HG02798 (cell line): ENCODE data around the gene VAV2.
"Not testable (repeated sequence)": the region's sequence is repeated elsewhere in the genome, so short reads cannot be mapped to it uniquely, and the experiment has no call there.

Experiments
- ATAC-seq: cut with Tn5 transposase; IDR thresholded peaks from one replicate; pipeline ENCODE4 v1.9.1; 2021; ENCODE audit warnings: mild to moderate bottlenecking; ENCODE audit not compliant: unreplicated experiment, poor library complexity

VAV2 gene

DNA sequence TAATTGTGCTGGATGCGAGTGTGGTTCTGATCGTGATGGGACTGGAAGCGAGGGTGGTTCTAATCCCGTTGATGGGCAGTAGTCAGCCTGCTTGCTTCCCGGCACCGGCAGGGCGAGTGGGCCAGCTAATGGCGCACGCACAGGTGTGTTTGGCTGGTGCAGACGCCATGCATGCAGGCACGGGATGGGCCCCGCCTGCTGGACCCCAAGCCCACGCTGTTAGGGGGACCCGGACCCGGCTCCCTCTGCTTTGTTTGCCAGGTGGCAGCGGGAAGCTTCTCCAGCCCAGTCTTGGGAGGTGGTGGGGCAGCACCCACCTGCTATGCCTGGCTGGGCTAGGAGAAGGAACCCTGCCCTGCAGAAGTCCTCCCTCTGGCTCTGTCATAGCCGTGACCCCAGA is 70.3 kb downstream of the VAV2 start:
- ATAC-seq, result no peak

DNA sequence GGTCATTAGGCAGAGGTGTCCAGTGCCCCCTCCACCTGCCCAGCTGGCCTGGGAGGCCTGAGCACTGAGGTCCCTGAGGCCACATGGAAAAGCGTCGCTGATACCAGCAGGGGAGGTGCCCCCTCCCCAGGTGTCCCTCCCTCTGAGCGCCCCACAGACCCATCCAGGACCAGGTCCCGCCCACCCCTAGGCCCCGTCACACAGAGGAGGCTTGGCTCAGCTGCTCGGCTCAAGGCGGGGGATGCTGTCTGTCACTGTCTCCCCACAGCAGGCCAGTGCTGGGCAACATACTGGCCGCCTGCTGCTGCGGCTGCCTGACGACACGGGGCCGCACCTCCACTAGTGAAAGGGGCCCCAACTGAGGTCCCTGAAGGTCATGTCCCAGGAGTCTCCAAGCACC is 71.7 kb downstream of the VAV2 start:
- ATAC-seq, result no peak

DNA sequence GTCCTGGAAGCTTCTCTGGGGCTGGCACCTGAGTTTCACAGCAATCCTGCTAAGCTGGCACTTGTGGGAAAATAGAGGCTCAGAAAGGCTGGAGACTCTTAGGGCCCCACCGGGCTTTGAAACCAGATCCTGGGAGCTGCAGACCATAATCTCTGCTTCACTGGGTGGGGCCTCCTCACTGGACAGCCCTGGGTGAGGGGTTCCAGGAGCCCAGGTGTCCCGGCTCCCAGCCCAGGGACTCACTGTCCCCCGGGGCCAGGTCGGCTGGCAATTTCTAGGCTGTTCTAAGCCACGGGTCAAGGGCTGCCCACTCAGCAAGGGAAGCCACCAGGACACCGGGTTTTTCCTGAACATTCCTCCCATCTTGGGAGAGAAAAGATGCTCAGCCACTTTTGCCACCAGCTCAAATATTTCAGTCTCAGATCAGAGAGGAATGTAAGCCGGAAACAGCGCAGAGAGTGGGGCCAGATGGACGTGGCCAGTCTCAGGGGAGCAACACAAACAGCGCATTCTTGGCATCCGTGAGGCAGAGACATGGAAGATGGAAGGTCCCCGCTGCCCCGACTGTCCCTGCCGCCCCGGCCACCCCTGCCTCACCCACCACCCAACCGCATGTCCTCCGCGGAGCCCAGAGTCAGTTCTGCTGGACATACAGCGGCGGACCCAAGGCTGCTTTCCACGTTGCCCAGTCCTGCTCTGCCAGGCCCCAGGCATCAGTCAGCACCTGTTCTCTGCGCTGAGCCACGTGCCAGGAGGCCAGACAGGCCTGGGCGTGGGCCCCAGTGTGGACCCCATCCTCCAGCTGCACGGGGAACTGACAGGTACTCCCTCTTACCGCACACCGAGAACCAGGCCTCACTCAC is 72.6 kb downstream of the VAV2 start:
- no peak for ATAC-seq

DNA sequence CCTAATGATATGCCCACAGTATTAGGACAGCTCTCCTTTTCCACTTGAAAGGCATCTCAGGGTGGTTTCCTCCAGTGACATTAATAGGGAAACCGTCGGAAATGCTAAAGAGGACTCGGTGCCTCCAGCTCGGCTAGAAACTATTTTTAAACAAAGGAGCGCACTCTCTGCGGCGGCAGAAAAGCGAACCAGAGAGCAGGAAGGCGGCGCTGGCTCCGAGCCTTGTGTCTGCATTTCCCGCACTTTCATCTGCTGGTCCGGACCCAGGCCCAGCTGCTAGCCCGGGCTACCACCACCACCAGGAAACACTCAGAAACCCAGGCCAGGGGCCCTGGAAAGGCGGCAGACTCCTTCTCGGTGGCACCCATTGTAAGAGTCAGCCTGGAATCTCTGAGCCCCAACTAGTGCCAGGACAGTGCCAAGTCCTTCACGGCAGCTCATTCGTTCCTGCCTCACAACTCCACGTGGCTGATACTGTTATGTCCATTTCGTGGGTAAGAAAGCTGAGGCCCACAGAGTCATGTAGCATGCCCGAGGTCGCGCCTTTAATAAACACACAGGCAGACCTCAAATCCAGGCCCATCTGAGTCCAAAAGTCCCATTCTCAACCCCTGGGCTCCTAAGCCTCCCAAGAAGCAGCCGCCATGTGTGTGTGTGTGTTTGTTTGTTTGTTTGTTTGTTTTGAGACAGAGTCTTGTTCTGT is 73.9 kb downstream of the VAV2 start:
- no peak for ATAC-seq

DNA sequence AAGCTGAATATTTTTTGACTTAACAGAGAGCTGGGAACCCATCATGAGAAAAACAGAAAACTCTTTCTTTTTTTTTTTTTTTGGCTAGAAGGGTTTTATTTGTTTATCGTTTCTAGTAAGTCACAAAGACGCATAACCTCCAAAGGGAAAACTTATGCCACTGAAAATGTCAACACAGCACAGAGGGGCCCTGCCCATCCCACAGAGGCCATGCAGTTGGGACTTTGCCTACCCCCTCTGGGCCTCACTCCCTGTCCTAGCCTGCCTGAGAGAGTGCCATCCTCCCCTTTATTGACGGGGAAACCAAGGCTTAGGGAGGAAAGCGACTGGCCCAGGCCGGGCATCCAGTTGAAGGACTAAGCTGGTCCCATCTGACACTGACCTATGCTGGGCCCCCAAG is 74.7 kb downstream of the VAV2 start:
- ATAC-seq, result no peak

DNA sequence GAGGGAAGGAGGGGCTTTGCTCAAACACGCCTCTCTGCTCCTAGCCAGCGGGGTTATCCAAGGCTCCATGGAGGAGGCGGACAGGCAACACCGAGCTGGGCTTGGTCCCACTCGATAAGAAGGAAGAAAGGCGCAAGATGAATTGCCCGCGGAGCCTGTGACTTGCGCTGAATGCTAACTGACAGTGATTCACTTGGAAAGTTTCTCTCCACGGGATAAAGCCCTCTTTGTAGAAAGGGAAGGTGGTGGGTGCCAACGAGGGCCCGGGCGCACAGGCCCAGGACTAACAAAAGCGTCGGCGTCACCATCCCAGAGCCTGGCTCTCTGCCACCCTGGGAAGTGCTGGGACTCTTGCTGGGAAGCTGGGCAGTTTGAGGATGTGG is 76.0 kb downstream of the VAV2 start:
- no peak for ATAC-seq

DNA sequence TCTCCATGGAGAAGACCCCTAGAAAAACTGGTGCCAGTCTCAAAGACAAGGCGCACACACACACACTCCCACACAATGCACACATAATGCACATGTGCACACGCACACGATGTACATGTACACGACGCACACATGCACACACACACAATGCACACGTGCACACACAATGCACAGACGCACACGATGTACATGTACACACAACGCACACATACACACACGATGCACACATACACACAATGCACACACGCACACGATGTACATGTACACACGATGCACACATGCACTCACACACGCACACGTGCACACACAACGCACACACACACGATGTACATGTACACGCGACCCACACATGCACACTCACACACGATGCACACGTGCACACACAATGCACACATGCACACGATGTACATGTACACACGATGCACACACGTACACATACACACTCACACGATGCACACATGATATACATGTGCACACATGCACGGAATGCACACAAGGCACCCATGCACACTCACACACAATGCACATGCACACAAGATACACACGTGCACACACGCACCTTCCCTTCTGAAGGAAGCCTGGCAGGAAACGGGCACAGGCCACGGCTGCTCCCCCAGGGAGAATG is 76.5 kb downstream of the VAV2 start:
- no peak for ATAC-seq

DNA sequence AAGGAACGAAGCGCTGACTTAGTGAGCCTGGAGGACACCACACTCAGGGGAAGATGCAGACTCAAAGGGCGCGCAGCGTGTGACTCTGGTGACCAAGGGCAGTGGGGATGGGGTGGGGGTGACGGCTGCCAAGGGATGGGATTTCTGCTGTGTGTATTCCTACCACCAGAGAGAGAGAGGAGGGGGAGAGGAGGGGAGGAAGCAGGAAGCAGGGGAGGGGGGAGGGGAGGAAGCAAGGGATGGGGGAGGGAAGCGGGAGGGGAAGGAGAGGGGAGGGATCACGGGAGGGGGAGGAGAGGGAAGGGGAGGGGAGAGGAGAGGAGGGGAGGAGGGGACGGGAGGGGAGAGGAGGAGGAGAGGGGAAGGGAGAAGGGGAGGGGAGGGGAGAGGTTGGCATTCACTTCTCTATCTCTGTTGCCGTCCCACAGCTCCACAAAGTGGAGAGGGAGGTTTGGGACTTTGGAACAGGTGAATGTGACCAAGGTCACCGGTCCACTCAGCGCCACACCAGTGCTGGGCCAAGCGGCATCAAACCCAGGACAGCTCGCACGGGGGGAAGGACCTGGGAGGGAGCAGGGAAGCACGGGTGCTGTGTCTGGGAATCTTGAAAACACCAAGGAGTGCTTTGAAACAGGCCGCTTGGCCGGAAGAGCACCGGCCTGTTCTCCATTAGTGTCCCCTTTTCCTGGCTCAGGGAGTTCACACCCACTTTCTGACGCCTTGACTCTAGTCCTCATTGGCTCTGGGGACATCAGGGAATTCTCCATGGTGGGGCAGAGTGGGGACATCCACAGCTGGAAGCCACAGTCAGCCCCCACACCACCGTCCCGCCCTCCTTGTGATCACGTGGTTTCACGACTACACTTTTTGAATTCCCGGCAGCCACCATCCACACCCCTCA is 77.4 kb downstream of the VAV2 start:
- no peak for ATAC-seq

DNA sequence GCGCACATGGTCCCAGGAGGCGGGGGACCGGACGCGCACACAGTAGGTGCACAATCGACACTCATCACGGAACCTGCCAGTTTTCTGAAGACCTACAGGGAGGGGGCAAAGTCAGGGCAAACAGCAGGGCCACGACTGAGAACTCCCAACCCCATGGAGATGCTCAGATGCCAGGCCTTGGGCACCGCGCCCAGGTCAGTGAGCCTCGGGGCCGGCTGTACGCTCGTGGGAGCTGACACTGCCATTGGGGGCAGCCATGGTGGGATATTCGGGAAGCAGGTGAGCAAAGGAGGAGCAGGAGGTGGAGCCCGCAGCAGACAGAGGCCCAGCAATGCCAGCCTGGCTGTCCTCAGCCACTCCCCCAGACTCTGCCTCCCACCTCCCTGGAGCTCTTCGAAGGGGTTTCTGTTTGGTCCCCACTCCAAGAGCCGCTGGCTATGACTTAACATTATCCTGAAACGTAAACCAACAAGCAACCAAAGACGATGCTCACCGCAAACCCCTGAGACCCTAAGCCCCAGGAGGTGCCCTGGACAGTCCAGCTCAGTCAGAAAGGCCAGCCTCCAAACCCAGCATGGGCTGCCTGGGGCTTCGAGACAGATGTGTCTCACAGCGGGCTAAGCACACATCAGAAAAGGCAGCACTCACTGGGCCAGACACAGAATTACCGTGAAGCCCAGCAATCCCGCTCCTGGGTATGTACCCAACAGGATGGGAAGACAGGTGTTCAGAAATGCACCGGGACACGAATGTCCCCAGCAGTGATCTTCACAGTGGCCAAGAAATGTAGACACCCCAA is 78.4 kb downstream of the VAV2 start:
- no peak for ATAC-seq

DNA sequence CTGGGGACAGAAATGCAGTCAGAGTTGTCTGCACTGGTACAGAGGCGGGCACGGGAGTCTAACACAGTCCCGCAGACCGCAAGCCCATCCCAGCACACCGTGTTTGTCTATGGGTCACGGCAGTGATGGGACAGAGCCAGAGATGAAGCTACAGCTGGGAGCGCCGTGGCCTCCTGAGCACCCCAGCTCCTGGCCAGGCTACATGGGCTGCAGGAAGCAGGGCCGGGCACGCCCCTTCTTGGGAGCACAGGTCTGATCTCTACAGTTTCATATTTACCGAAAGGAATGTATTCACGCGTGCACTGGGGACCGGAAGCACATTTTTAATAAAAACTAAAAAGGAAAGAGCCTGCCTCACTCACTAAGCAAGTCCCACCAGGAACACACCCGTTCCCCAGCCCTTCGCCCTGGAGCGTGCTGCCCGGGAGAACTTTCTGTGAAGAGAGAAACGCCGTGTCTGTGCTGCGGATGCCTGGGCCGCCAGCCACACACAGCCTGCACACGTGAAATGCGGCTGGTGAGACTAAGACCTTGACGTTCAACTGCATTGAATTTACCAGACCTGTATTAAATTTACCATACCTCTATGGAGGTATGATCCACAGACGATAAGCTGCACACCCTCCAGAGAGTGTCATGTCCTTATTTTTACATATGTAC is 81.1 kb downstream of the VAV2 start:
- ATAC-seq, result no peak

DNA sequence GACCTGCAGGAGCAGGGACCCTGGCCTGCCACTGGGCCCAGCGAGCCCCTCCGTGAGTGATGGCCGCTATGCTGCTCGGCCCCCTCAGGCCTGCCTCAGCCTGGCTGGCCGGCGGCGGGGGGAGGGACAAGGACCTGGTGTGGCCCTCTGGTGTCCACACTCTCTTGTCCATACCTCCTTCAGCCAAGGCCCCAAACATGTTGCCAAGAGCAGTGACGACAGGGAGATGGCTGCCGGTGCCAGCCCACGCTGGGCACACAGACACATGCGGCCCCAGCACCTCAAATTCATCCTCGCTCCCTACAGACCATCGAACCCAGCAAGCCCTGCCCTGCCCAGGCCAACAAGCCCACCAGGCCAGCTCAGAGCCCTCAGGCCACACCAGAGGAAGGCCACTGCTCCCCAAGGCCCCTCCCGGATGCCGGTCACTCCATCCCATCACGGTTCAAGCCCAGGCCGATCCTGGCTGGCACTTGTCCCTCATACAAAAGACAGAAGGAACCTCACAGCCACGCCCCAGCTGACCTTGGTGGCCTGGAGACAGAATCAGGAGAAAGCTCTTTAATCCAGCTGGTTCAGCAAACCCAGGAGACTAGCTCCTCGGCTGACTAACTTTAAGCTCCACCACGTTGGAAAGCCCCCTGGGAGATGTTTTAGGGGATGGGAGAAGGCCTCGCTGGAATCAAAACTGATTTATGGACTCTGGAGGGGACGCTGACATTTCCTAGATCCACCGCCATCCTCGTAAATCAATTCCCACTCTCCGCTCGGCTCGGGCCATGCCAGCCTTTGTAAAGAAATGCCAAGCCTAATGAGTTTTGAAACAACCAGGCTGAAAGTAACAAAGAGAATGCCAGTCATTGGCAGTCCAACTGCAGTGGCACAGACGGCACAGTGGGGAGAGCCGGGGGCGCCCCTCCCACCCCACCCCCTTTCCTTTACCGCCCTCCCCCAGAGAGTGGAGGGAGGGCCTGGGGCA is 84.9 kb downstream of the VAV2 start:
- no peak for ATAC-seq

DNA sequence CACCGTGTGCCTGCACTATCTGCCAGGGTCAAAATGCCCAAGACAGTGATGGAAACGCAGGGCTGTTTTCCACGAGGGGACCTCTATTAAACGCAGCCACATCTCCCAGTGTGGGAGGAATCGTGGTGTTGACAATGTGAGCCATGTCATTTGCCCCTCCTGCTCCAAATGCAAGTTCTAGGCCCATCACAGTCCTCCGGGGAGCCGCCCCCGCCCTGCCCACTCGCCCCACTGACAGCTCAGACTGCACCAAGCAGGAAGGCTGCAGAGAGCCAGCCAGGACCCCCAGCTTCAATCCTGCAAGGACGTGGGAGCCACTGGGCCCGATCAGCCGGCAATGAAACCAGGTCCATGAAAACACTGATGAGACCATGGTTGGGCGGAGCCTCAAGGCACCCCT is 85.9 kb downstream of the VAV2 start:
- no peak for ATAC-seq

DNA sequence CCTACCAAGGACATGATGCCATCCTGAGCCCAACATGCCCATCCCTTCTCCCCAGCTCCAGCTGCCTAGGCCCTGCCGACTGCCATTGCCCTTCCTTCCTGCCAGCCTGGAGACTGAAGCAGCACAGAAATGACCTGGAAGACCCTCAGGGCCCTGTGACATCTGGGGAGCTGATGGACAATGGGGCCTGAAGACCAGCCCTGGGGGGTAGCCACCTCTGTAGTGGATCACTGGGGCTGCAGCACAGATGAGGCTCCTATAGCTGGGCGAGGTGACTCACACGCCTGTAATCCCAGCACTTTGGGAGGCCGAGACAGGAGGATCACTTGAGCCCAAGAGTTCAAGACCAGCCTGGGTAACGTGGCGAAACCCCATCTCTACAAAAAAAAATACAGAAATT is 86.6 kb downstream of the VAV2 start:
- ATAC-seq, result no peak

DNA sequence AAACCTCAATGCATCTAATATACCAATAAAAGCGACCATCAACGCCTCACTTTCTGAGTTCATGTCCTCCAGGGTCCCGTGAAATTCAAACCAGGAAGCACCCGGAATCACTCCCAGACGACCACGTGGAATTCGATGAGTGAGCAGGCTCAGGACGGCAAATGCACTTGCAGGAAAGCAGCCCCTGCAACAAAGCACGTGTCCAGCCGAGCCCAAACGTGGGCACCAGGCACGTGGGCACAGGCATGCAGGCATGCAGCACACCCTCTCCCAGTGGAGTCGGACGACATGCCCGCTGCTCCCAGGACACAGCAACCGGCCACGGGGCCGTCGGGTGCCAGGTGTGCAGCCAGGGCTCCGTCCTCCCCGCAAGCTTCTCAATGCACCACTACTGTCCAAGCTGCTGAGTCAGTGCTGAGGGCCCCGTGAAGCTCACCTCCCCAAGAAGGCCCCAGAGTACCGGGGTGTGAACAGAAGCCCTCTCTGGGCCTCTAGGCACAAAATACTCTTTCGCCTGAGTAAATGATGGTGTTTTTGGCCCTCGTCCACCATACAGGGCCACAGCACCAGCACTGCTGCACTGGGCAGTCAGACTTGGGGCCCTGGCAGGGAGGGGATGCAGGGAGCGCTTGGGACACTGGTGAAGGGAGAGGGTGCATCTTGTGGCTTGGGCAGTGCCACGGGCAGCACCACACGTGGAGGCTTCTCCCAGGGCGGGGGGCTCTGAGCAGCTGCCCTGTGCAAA is 87.6 kb downstream of the VAV2 start:
- no peak for ATAC-seq

DNA sequence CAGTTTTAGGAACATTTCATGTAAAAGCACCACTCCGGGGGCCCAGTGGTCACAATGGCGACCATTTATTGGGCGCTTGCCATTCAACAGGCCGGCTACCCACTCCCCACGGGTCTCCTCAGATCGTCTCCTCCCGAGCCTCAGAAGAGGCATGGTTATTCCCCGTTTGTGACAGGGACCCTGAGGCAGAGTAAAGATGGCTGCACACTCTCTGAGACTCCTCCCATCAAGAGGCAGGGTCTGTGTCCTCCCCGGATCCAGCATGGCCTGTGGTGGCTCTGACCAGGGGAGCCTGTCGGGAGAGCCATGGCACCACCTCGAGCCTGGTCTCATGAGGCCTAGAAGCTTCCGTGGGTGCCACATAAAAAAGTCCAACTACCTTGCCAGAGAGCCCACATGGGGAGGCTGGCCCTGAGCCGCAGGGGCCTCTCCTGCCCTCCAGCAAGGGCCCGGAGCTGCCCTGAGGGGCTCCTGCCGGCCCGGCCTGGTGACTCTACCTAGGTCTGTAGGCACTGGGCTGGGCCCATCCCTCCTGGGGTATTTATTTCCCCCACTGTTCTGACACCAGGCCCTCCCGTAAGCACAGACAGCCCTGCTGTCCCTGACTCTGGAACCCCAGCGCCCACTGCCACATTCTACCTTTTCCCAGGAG is 90.8 kb downstream of the VAV2 start:
- no peak for ATAC-seq

DNA sequence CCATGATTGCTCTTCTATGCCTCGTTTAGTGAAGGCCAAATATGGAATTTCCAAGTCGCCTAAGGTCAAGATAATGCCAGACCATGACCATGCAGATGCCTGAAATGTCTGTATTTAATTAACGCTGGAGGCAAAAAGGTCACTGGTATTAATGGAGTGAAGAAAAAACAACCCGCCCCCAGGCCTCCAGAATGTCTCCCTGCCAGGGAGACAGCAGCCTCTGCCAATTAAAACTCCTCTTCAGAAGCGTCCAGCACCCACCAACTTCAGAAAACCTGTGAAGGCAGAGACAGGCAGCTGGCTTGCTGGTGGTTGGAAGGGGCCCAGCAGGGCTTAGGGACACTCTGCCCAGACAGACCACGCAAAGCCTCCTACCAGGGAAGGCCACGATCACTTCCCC is 94.4 kb downstream of the VAV2 start:
- ATAC-seq, result no peak

DNA sequence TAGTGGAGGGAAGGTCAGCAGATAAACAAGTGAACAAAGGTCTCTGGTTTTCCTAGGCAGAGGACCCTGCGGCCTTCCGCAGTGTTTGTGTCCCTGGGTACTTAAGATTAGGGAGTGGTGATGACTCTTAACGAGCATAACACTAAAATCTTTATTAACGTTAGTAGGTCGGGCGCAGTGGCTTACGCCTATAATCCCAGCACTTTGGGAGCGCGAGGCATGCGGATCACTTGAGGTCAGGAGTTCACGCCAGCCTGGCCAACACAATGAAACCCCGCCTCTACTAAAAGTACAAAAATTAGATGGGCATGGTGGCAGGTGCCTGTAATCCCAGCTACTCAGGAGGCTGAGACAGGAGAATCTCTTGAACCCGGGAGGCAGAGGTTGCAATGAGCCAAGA is 96.1 kb downstream of the VAV2 start:
- ATAC-seq, result not testable (repeated sequence)
